GM12872 (cell line): Measurements from ENCODE around the gene PPP1R16B.

Experiments used
- TF ChIP-seq, protein P1 (sequence below): IDR thresholded peaks from 3 replicates; pipeline ENCODE4 v1.5.1; 2011; ENCODE audit warnings: low read depth, mild to moderate bottlenecking, low read length, moderate library complexity; ENCODE audit not compliant: insufficient read depth

The PPP1R16B gene

GRCh38 chr20:38883981-38884733, 78.7 kb downstream of the PPP1R16B start:
- TF ChIP-seq, protein P1, sequence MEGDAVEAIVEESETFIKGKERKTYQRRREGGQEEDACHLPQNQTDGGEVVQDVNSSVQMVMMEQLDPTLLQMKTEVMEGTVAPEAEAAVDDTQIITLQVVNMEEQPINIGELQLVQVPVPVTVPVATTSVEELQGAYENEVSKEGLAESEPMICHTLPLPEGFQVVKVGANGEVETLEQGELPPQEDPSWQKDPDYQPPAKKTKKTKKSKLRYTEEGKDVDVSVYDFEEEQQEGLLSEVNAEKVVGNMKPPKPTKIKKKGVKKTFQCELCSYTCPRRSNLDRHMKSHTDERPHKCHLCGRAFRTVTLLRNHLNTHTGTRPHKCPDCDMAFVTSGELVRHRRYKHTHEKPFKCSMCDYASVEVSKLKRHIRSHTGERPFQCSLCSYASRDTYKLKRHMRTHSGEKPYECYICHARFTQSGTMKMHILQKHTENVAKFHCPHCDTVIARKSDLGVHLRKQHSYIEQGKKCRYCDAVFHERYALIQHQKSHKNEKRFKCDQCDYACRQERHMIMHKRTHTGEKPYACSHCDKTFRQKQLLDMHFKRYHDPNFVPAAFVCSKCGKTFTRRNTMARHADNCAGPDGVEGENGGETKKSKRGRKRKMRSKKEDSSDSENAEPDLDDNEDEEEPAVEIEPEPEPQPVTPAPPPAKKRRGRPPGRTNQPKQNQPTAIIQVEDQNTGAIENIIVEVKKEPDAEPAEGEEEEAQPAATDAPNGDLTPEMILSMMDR = no peak

- TF ChIP-seq, protein P1 = no peak
Measured at GRCh38 chr20:38885357-38885756, 79.9 kb downstream of the PPP1R16B start.

GRCh38 chr20:38888059-38888831, 82.7 kb downstream of the PPP1R16B start:
- TF ChIP-seq, protein P1 = no peak

DNA sequence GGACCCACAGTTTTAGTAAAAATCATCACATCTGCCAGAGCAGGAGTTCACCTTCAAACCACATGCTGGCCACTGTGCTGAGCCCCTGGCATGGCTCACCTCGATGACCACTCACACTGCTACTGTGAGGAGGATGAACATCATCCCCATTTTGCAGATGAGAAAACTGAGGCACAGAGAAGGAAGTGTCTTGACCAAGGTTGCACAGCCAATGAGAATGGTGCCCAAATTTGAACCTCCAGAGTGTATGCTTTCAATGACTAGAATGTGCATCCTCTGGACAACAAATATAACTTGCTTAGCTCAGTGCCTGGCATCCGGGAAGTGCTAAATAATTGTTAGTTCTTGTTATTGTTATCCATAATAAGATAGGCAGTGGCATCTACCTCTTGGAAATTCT, 83.6 kb downstream of the PPP1R16B start:
- TF ChIP-seq, protein P1 = no peak

DNA sequence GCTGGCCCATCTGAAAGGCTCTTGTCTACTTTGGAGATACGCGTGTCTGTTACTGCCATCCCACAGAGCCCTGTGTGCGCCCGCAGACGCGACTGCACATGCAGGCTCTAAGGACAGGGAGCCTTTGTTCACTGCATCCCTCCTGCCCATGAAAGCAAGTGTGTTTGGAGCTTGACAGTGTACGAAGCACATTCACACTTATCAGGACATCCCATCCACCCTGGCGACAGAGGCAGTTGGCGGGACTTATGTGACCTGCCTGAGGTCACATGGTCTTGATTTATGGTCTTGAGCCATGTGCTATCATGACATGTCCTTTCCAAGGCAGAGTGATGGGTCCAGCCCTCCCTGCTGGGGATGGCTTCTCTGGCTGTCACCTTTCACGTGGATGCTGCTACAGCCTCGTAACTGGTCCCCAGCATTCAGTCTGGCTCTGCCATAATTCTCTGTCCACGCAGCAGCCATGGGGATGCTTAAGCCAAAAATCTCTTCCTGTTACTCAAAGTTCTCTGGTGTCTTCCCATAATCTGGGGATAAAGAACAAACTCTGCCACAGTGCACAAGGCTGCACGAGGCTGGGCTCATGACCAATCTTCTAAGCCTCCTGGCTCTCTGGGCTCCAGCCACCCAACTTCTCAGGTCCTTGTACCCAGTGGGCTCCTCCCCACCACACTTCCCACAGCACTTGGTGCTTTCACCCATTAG, 84.4 kb downstream of the PPP1R16B start:
- TF ChIP-seq, protein P1 = no peak

- TF ChIP-seq, protein P1 = no peak
Measured at GRCh38 chr20:38890497-38890818, 85.0 kb downstream of the PPP1R16B start.

DNA sequence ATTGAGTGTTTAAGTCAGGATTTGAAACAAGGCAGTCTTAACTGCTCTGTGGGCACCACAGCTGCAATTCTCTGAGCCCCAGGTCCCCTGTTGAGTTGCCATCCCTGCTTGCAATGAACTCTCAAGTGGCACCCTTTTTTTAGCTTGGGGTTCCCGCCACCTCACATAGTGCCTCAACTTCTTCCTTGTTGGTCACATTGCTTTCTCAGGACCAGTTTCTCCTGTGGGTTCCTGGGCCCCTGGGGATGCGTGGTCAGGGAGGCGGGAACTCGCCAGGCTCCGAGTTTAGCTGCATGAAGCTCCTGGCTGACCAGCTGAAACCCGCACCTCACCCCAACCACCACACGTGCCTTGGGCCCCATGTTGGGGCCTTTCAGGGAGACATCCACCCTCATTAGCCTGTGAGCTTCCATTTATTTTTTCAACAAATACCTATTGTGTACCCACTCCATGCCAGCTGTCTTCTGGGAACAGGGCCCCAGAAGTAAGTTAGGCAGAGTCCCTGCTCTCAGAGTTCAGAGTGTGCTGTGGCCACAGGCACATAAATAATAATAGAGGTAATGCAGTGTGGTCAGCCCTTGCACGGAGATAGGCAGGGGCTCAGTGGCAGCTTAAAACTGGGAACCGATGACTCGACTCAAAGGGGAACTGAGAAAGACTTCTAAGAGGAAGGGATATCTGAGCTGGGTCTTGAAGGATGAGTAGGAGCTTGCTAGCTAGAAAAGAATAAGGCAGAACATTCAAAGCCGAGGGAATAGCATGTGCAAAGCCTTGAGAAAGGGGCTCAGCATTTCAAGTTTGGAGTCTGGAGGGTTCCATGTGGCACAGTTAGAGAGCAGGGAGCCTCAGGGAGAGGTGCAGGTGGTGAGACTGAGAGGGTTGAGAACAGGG, 86.8 kb downstream of the PPP1R16B start:
- TF ChIP-seq, protein P1 = no peak
